CD8-positive, alpha-beta memory T cell (primary cell): ENCODE measurements around the gene PSMG1. TPM values are rescaled to one million over a fixed set of nuclear protein-coding genes. Genes with fewer than 3 reads are reported as not detected.
"Not testable (repeated sequence)": the region's sequence is repeated elsewhere in the genome, so short reads cannot be mapped to it uniquely, and the experiment has no call there.

Source experiments
- CTCF ChIA-PET: fragments of 350-600 bp; sonication (Branson Sonifier 250); formaldehyde crosslinking; loops from one replicate; lab custom pipeline; 2021; ENCODE audit warnings: antibody characterized with exemption; lab: Charles Lee
- POLR2A ChIA-PET: fragments of 350-600 bp; sonication (Branson Sonifier 250); formaldehyde crosslinking; loops from one replicate; lab custom pipeline; 2021; ENCODE audit warnings: antibody characterized with exemption; lab: Charles Lee
- DNase-seq, 5 donors: peaks; one replicate each; pipeline versions ENCODE4 v3.0.0 to v3.0.0-alpha.2; 2020 to 2022; ENCODE audit warnings: mixed read lengths in 1 of 5
- H3K27ac ChIP-seq: one replicate; pipeline ENCODE4 v1.7.0; 2013; ENCODE audit warnings: low read depth, mild to moderate bottlenecking, low read length, moderate library complexity
- H3K27me3 ChIP-seq: 2 replicates; pipeline ENCODE4 v1.7.0; 2013; ENCODE audit warnings: low read length, mild to moderate bottlenecking; ENCODE audit not compliant: insufficient read depth, poor library complexity, severe bottlenecking
- H3K36me3 ChIP-seq: 2 replicates; pipeline ENCODE4 v1.7.0; 2013; ENCODE audit warnings: mild to moderate bottlenecking, low read length, moderate library complexity; ENCODE audit not compliant: insufficient read depth
- H3K4me1 ChIP-seq: 2 replicates; pipeline ENCODE4 v1.7.0; 2013; ENCODE audit warnings: mild to moderate bottlenecking, low read length, moderate library complexity; ENCODE audit not compliant: insufficient read depth
- H3K4me3 ChIP-seq: 2 replicates; pipeline ENCODE4 v1.7.0; 2013; ENCODE audit warnings: mild to moderate bottlenecking, low read length
- H3K9me3 ChIP-seq: 2 replicates; pipeline ENCODE4 v1.7.0; 2013; ENCODE audit warnings: mild to moderate bottlenecking, low read length
- H3K27ac Mint-ChIP-seq, 8 donors: one replicate each; pipeline ENCODE4 v1.8.0; 2020 to 2021; ENCODE audit warnings: mixed read lengths in 8 of 8, mild to moderate bottlenecking in 6 of 8, inconsistent platforms in 3 of 8, moderate library complexity in 3 of 8
- H3K27me3 Mint-ChIP-seq, 2 donors: one replicate each; pipeline ENCODE4 v1.8.0; 2020 to 2021; ENCODE audit warnings: mixed read lengths in 2 of 2, mild to moderate bottlenecking in 1 of 2, moderate library complexity in 1 of 2
- H3K36me3 Mint-ChIP-seq, 3 donors: one replicate each; pipeline ENCODE4 v1.8.0; 2020 to 2021; ENCODE audit warnings: mixed read lengths in 3 of 3, inconsistent platforms in 1 of 3, mild to moderate bottlenecking in 1 of 3
- H3K4me1 Mint-ChIP-seq, 3 donors: one replicate each; pipeline ENCODE4 v1.8.0; 2020 to 2021; ENCODE audit warnings: mixed read lengths in 3 of 3, inconsistent platforms in 1 of 3, mild to moderate bottlenecking in 1 of 3
- H3K4me3 Mint-ChIP-seq, 7 donors: one replicate each; pipeline ENCODE4 v1.8.0; 2020 to 2021; ENCODE audit warnings: mixed read lengths in 7 of 7, mild to moderate bottlenecking in 6 of 7, moderate library complexity in 4 of 7, inconsistent platforms in 2 of 7
- H3K9me3 Mint-ChIP-seq, 5 donors: one replicate each; pipeline ENCODE4 v1.8.0; 2020 to 2022; ENCODE audit warnings: mixed read lengths in 5 of 5, mild to moderate bottlenecking in 3 of 5, moderate library complexity in 2 of 5, inconsistent platforms in 1 of 5
- polyA plus RNA-seq: library from polyadenylated mRNA; unstranded; fragments of 300-500 nt; fragmentation: Illumina TruSeq; gene quantifications from one replicate; pipeline ENCODE4 v1.2.3, GENCODE V29; 2021
- total RNA-seq, 2 experiments: library from RNA; stranded (reverse); gene quantifications; one replicate each; pipeline ENCODE4 v1.2.3, GENCODE V29; 2021

The PSMG1 gene
- total and polyA plus RNA-seq, 3 experiments from 2014 or later = 37.2 to 105 (median 102) TPM

DNA sequence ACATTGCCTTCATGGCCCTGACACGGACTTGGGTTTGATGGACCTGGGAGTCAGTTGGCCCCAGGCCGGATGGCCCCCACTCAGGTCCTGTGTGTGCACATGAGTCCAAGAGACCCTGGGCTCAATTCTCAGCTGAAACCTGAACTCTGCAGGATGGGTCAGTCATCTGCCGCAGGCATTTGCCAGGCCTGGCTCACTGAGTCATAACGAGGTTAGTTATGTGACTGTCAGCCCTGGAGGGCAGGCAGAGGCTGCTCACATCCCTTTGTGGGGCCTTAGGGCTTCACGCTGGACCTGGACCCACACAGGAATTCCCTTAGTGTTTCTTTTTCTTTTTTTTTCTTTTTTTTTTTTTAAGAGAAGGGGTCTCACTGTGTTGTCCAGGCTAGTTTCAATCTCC is 46.5 kb downstream of the PSMG1 start:
- H3K36me3 Mint-ChIP-seq = no peaks in the 10 kb centered on the region
- no peaks in the 10 kb centered on the region for H3K4me1 Mint-ChIP-seq
- ChIA-PET POLR2A (no interaction called here), CTCF (interaction anchor here (1.9 kb wide), 1 partner anchor 403 kb away, joined by 6 read pairs; no protein-coding TSS in a partner anchor)
- peaks cover 4 to 11% of the 10 kb centered on the region in 2 donors for H3K27me3 Mint-ChIP-seq
- Histone ChIP-seq H3K27ac (no peak overlapping the region), H3K4me1 (no peaks in the 10 kb centered on the region), H3K27me3 (no peaks in the 10 kb centered on the region), H3K36me3 (no peaks in the 10 kb centered on the region), H3K4me3 (no peak overlapping the region), H3K9me3 (no peaks in the 10 kb centered on the region)
- DNase-seq = no peak
- H3K4me3 Mint-ChIP-seq = no peak overlapping the region
- H3K27ac Mint-ChIP-seq = no peak overlapping the region
- no peaks in the 10 kb centered on the region for H3K9me3 Mint-ChIP-seq

GRCh38 chr21:39136138-39136537 is 47.1 kb downstream of the PSMG1 start:
- H3K4me1 ChIP-seq, H3K36me3 ChIP-seq, H3K4me3 Mint-ChIP-seq, H3K9me3 ChIP-seq, H3K36me3 Mint-ChIP-seq, H3K9me3 Mint-ChIP-seq, H3K27me3 ChIP-seq, H3K4me1 Mint-ChIP-seq, H3K27ac ChIP-seq, H3K4me3 ChIP-seq, H3K27ac Mint-ChIP-seq, DNase-seq, POLR2A ChIA-PET: not testable (repeated sequence)
- peaks cover 4 to 11% of the 10 kb centered on the region in 2 donors for H3K27me3 Mint-ChIP-seq
- CTCF ChIA-PET = interaction anchor here (1.2 kb wide), 1 partner anchor 402 kb away, joined by 3 read pairs; no protein-coding TSS in a partner anchor

DNA sequence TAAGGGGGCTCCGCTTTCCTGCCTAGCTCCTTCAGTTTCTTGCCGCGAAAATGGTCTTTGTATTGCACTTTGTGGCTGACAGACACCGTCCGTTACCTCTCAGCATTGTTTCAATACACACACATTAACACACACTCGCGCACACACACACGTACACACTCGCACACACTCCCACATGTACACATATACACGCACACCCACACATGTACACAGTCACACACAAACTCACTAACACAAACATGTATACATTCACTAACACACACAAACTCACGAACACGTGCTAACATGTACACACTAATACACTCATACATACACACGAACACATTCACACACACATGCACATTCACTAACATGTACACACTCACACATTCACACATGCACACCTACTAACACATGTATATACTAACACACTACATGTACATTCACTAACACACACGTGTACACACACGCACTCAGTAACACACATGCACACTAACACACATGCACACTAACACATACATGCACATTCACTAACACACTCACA is 48.9 kb downstream of the PSMG1 start:
- H3K4me1 ChIP-seq = no peaks in the 10 kb centered on the region
- Mint-ChIP-seq H3K9me3 (peaks cover 0 to 2% (median 0%) of the 10 kb centered on the region in 5 donors), H3K36me3 (no peaks in the 10 kb centered on the region), H3K27me3 (peaks cover 3 to 17% of the 10 kb centered on the region in 2 donors), H3K4me3 (no peak overlapping the region), H3K4me1 (no peaks in the 10 kb centered on the region), H3K27ac (no peak overlapping the region)
- no peak overlapping the region for H3K4me3 ChIP-seq
- ChIA-PET CTCF (interaction anchor here (0.8 kb wide), 1 partner anchor 403 kb away, joined by 4 read pairs; no protein-coding TSS in a partner anchor), POLR2A (no interaction called here)
- no peaks in the 10 kb centered on the region for H3K36me3 ChIP-seq
- H3K27me3 ChIP-seq = no peaks in the 10 kb centered on the region
- no peak for DNase-seq
- H3K9me3 ChIP-seq = no peaks in the 10 kb centered on the region
- H3K27ac ChIP-seq = no peak overlapping the region

- Mint-ChIP-seq H3K27me3 (peaks cover 3 to 18% of the 10 kb centered on the region in 2 donors), H3K9me3 (peaks cover 0 to 2% (median 0%) of the 10 kb centered on the region in 5 donors), H3K4me3 (no peak overlapping the region), H3K4me1 (no peaks in the 10 kb centered on the region), H3K36me3 (no peaks in the 10 kb centered on the region), H3K27ac (no peak overlapping the region)
- Histone ChIP-seq H3K27ac (no peak overlapping the region), H3K27me3 (no peaks in the 10 kb centered on the region), H3K4me3 (no peak overlapping the region), H3K9me3 (no peaks in the 10 kb centered on the region), H3K36me3 (no peaks in the 10 kb centered on the region), H3K4me1 (no peaks in the 10 kb centered on the region)
- ChIA-PET POLR2A (no interaction called here), CTCF (interaction anchor here (1.1 kb wide), 1 partner anchor 398 kb away, joined by 3 read pairs; no protein-coding TSS in a partner anchor)
- no peak for DNase-seq
Observed at GRCh38 chr21:39132248-39132647, 51.0 kb downstream of the PSMG1 start.

- Histone ChIP-seq H3K27me3 (no peaks in the 10 kb centered on the region), H3K4me3 (no peak overlapping the region), H3K27ac (no peak overlapping the region), H3K36me3 (no peaks in the 10 kb centered on the region), H3K9me3 (no peaks in the 10 kb centered on the region), H3K4me1 (no peaks in the 10 kb centered on the region)
- POLR2A ChIA-PET = no interaction called here
- H3K4me1 Mint-ChIP-seq = no peaks in the 10 kb centered on the region
- peaks cover 0 to 2% (median 0%) of the 10 kb centered on the region in 5 donors for H3K9me3 Mint-ChIP-seq
- H3K27ac Mint-ChIP-seq = no peak overlapping the region
- CTCF ChIA-PET = interaction anchor here (1.1 kb wide), 1 partner anchor 397 kb away, joined by 3 read pairs; no protein-coding TSS in a partner anchor
- no peaks in the 10 kb centered on the region for H3K36me3 Mint-ChIP-seq
- DNase-seq = no peak
- H3K4me3 Mint-ChIP-seq = no peak overlapping the region
- H3K27me3 Mint-ChIP-seq = peaks cover 3 to 18% of the 10 kb centered on the region in 2 donors
Observed at GRCh38 chr21:39131791-39132190, 51.5 kb downstream of the PSMG1 start.

GRCh38 chr21:39127506-39127905 is 55.7 kb downstream of the PSMG1 start:
- H3K36me3 Mint-ChIP-seq = no peaks in the 10 kb centered on the region
- Histone ChIP-seq H3K27ac (no peak overlapping the region), H3K4me3 (no peak overlapping the region), H3K4me1 (no peaks in the 10 kb centered on the region), H3K27me3 (no peaks in the 10 kb centered on the region), H3K36me3 (no peaks in the 10 kb centered on the region), H3K9me3 (no peaks in the 10 kb centered on the region)
- DNase-seq = no peak
- no peaks in the 10 kb centered on the region for H3K4me1 Mint-ChIP-seq
- ChIA-PET CTCF (no interaction called here), POLR2A (no interaction called here)
- H3K27me3 Mint-ChIP-seq = peaks cover 6 to 14% of the 10 kb centered on the region in 2 donors
- no peak overlapping the region for H3K27ac Mint-ChIP-seq
- H3K9me3 Mint-ChIP-seq = peaks cover under 1 to 9% (median 5%) of the 10 kb centered on the region in 5 donors
- H3K4me3 Mint-ChIP-seq = no peak overlapping the region

DNA sequence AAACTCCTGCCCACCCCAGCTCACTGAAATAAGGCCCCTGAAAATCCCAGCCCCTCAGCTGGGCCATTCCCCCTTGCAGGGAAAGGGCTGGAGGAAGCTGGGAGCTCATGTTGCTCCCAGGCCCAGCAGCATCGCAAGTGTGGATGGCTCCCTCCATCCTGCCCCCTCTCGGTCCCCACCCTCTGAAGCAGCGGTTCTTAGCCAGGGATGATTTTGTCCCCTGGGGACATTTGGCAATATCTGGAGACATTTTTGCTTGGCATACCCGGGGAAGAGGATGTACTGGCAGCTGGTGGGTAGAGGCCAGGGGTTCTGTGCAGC is 56.8 kb downstream of the PSMG1 start:
- H3K27ac Mint-ChIP-seq = no peak overlapping the region
- no peaks in the 10 kb centered on the region for H3K36me3 Mint-ChIP-seq
- Histone ChIP-seq H3K4me1 (no peaks in the 10 kb centered on the region), H3K27me3 (no peaks in the 10 kb centered on the region), H3K27ac (no peak overlapping the region), H3K9me3 (no peaks in the 10 kb centered on the region), H3K36me3 (no peaks in the 10 kb centered on the region), H3K4me3 (no peak overlapping the region)
- POLR2A ChIA-PET = no interaction called here
- peaks cover 2 to 11% (median 9%) of the 10 kb centered on the region in 5 donors for H3K9me3 Mint-ChIP-seq
- peaks cover 6 to 7% (median 6%) of the 10 kb centered on the region in 3 donors for H3K4me1 Mint-ChIP-seq
- H3K27me3 Mint-ChIP-seq = peaks cover 3 to 10% of the 10 kb centered on the region in 2 donors
- CTCF ChIA-PET = no interaction called here
- no peak overlapping the region for H3K4me3 Mint-ChIP-seq
- DNase-seq = no peak

- Mint-ChIP-seq H3K27me3 (peaks cover 3 to 10% of the 10 kb centered on the region in 2 donors), H3K4me1 (peaks cover 6 to 7% (median 6%) of the 10 kb centered on the region in 3 donors), H3K4me3 (no peak overlapping the region), H3K36me3 (no peaks in the 10 kb centered on the region), H3K27ac (peak overlapping the region in 1 of 8 donors; percentile 77), H3K9me3 (peaks cover 2 to 11% (median 9%) of the 10 kb centered on the region in 5 donors)
- Histone ChIP-seq H3K27me3 (no peaks in the 10 kb centered on the region), H3K36me3 (no peaks in the 10 kb centered on the region), H3K4me3 (no peak overlapping the region), H3K27ac (no peak overlapping the region), H3K9me3 (no peaks in the 10 kb centered on the region), H3K4me1 (no peaks in the 10 kb centered on the region)
- POLR2A ChIA-PET = no interaction called here
- CTCF ChIA-PET = no interaction called here
- DNase-seq = no peak
Observed at GRCh38 chr21:39125752-39126485, 57.3 kb downstream of the PSMG1 start.
